SK-N-SH treated with all-trans-retinoic acid at 6 μM for 48 hours (cell line): ENCODE results near the gene PLCH2.

Source experiments
- ATAC-seq: fragments of 200-7000 bp; cut with Tn5 transposase; 3 replicates; pipeline ENCODE4 v1.9.1; 2020; ENCODE audit warnings: mild to moderate bottlenecking, moderate library complexity
- ARNTL ChIP-seq: fragments of 450-650 bp; formaldehyde crosslinking; IDR thresholded peaks from 2 replicates; pipeline ENCODE4 v1.5.0; 2020; ENCODE audit warnings: low read depth, mild to moderate bottlenecking, moderate library complexity, borderline replicate concordance
- CREB5 ChIP-seq: fragments of 250-450 bp; sonication (Bioruptor Pico); IDR thresholded peaks from 2 replicates; pipeline ENCODE4 v1.5.1; 2020; ENCODE audit warnings: low read depth, mild to moderate bottlenecking, moderate library complexity
- CSDC2 ChIP-seq: fragments of 250-450 bp; sonication (Bioruptor Pico); IDR thresholded peaks from 2 replicates; pipeline ENCODE4 v1.5.0; 2020; ENCODE audit warnings: mild to moderate bottlenecking, moderate library complexity
- GLIS3 ChIP-seq: fragments of 250-450 bp; sonication (Bioruptor Pico); IDR thresholded peaks from 2 replicates; pipeline ENCODE4 v1.5.0; 2020; ENCODE audit warnings: mild to moderate bottlenecking, moderate library complexity
- ISL1 ChIP-seq: fragments of 250-450 bp; sonication (Bioruptor Pico); IDR thresholded peaks from 2 replicates; pipeline ENCODE4 v2.1.2; 2022; ENCODE audit warnings: mild to moderate bottlenecking, moderate library complexity
- OSR1 ChIP-seq: fragments of 250-450 bp; sonication (Bioruptor Pico); IDR thresholded peaks from 2 replicates; pipeline ENCODE4 v1.8.0; 2022; ENCODE audit warnings: moderate library complexity, mild to moderate bottlenecking, inconsistent platforms
- PATZ1 ChIP-seq: fragments of 250-450 bp; sonication (Bioruptor Pico); IDR thresholded peaks from 2 replicates; pipeline ENCODE4 v1.8.0; 2020; ENCODE audit warnings: mild to moderate bottlenecking, moderate library complexity, borderline replicate concordance
- POU6F1 ChIP-seq: fragments of 250-450 bp; sonication (Bioruptor Pico); IDR thresholded peaks from 2 replicates; pipeline ENCODE4 v1.8.0; 2021; ENCODE audit warnings: low read depth, mild to moderate bottlenecking, moderate library complexity, borderline replicate concordance
- RARB ChIP-seq: fragments of 250-450 bp; sonication (Bioruptor Pico); IDR thresholded peaks from 2 replicates; pipeline ENCODE4 v1.8.0; 2021; ENCODE audit warnings: mild to moderate bottlenecking, moderate library complexity
- SNAI2 ChIP-seq: fragments of 250-450 bp; sonication (Bioruptor Pico); IDR thresholded peaks from 2 replicates; pipeline ENCODE4 v1.5.0; 2020; ENCODE audit warnings: mild to moderate bottlenecking, moderate library complexity
- TCF4 ChIP-seq: fragments of 250-450 bp; sonication (Bioruptor Pico); IDR thresholded peaks from 2 replicates; pipeline ENCODE4 v1.8.0; 2021; ENCODE audit warnings: mild to moderate bottlenecking, moderate library complexity, borderline replicate concordance
- TOX ChIP-seq: fragments of 250-450 bp; sonication (Bioruptor Pico); IDR thresholded peaks from 2 replicates; pipeline ENCODE4 v1.8.0; 2021; ENCODE audit warnings: mild to moderate bottlenecking, moderate library complexity, borderline replicate concordance
- TSHZ2 ChIP-seq: fragments of 250-450 bp; sonication (Bioruptor Pico); IDR thresholded peaks from 2 replicates; pipeline ENCODE4 v1.5.0; 2020; ENCODE audit warnings: mild to moderate bottlenecking, moderate library complexity
- ZC3H10 ChIP-seq: fragments of 250-450 bp; sonication (Bioruptor Pico); IDR thresholded peaks from 2 replicates; pipeline ENCODE4 v1.5.1; 2021; ENCODE audit warnings: mild to moderate bottlenecking, moderate library complexity
- ZFP3 ChIP-seq: fragments of 250-450 bp; sonication (Bioruptor Pico); IDR thresholded peaks from 2 replicates; pipeline ENCODE4 v1.5.0; 2020; ENCODE audit warnings: mild to moderate bottlenecking, moderate library complexity
- ZFP30 ChIP-seq: fragments of 450-650 bp; formaldehyde crosslinking; IDR thresholded peaks from 2 replicates; pipeline ENCODE4 v1.5.0; 2022; ENCODE audit warnings: mild to moderate bottlenecking, moderate library complexity
- ZNF565 ChIP-seq: fragments of 450-650 bp; formaldehyde crosslinking; conservative IDR thresholded peaks from 2 replicates; pipeline ENCODE4 v1.5.0; 2020; ENCODE audit warnings: low read depth, mild to moderate bottlenecking, moderate library complexity
- ZNF70 ChIP-seq: fragments of 450-650 bp; formaldehyde crosslinking; IDR thresholded peaks from 2 replicates; pipeline ENCODE4 v1.5.0; 2020; ENCODE audit warnings: mild to moderate bottlenecking, moderate library complexity
- ZNF8 ChIP-seq: fragments of 450-650 bp; formaldehyde crosslinking; IDR thresholded peaks from 2 replicates; pipeline ENCODE4 v1.5.0; 2020; ENCODE audit warnings: mild to moderate bottlenecking, moderate library complexity

The PLCH2 gene

GRCh38 chr1:2476061-2476999 is at the start of gene PLCH2:
Gene PLCH2 (plus strand): TSS chr1:2476289. CDS start chr1:2476589, 300 bp downstream.
- ATAC-seq, result no peak
- TF ChIP-seq RARB (no peak), PATZ1 (CRISPR knock-in tag) (no peak), ZNF70 (no peak), ZNF565 (CRISPR knock-in tag) (no peak), OSR1 (CRISPR knock-in tag) (no peak), GLIS3 (no peak), TOX (CRISPR knock-in tag) (no peak), ARNTL (CRISPR knock-in tag) (no peak), SNAI2 (CRISPR knock-in tag) (no peak), CSDC2 (no peak), ISL1 (CRISPR knock-in tag) (no peak), ZNF8 (no peak), ZFP30 (CRISPR knock-in tag) (no peak)

GRCh38 chr1:2426540-2426939 is 49.5 kb upstream of the PLCH2 start:
- no peak for ATAC-seq
- TF ChIP-seq ZC3H10 (CRISPR knock-in tag) (no peak), TOX (CRISPR knock-in tag) (no peak), ZNF565 (CRISPR knock-in tag) (no peak), ISL1 (CRISPR knock-in tag) (no peak), ZFP30 (CRISPR knock-in tag) (no peak), TSHZ2 (no peak), ZNF70 (no peak), CREB5 (no peak)

- ATAC-seq, result no peak
- TF ChIP-seq ZNF70 (no peak), TCF4 (CRISPR knock-in tag) (no peak), ZFP3 (CRISPR knock-in tag) (no peak), PATZ1 (CRISPR knock-in tag) (no peak), SNAI2 (CRISPR knock-in tag) (no peak), POU6F1 (no peak), TSHZ2 (no peak)
Observed at GRCh38 chr1:2427051-2427450, 49.0 kb upstream of the PLCH2 start.
